Testis (tissue), 2 donors: Measurements from ENCODE around the gene FGF21.

Source experiments
- POLR2A ChIP-seq: fragments of 450-650 bp; IDR thresholded peaks from one replicate; pipeline ENCODE4 v1.6.1; 2017; ENCODE audit warnings: antibody characterized with exemption, mild to moderate bottlenecking, moderate library complexity
- TF ChIP-seq, protein P1 (sequence below), 3 experiments: fragments of 450-650 bp in 2 of 3; fragments of 200-600 bp in 1 of 3; sonication (generic) in 1 of 3; IDR thresholded peaks; one replicate each; pipeline ENCODE4 v1.5.1; 2016 to 2019; ENCODE audit warnings: antibody characterized with exemption in 3 of 3, mild to moderate bottlenecking in 2 of 3, moderate library complexity in 1 of 3

DNA sequence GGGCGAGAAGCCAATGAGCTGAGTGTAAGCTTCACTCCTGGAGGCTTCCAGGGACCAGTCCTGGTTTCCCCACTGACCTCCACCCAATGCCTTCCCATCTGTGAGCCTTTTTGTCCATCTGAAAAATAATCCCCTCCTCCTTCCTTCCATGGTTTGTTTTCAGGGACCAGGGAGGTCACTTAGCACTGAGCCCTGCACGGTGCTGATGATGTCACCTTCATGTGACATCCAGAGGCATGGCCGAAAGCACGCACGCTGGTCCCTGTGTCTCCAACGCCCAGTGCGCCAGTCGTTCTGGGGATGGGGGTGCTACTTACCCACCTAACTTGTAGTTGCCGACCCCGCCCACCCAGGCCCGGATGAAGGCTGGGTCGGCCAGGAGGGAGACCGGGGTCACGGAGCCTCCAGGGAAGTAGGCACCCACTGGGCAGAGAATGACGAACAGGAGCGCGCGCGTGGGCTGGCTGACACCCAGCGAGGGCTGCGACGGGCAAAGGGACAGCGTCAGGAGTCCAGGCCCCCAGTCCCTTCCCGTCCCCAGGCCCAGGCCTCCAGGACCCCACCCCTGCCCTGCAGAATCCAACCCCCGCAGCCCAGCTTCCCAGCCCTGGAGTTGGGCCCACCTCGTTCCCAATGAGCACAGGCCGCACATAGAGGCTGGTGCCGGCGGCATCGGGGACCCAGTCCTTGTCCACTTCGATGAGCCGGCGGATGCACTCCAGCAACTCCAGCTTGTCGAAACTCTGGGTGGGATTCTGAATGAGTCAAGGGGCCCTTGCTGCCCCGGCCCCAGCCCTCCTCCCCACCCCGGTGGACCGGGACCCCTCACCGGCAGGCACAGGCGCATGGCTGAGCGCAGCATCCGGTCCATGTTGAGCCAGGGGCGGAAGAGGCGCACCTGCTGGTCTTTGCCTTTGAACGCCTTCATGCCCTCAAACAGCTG lies 44.3 kb downstream of the FGF21 start:
- TF ChIP-seq, protein P1, sequence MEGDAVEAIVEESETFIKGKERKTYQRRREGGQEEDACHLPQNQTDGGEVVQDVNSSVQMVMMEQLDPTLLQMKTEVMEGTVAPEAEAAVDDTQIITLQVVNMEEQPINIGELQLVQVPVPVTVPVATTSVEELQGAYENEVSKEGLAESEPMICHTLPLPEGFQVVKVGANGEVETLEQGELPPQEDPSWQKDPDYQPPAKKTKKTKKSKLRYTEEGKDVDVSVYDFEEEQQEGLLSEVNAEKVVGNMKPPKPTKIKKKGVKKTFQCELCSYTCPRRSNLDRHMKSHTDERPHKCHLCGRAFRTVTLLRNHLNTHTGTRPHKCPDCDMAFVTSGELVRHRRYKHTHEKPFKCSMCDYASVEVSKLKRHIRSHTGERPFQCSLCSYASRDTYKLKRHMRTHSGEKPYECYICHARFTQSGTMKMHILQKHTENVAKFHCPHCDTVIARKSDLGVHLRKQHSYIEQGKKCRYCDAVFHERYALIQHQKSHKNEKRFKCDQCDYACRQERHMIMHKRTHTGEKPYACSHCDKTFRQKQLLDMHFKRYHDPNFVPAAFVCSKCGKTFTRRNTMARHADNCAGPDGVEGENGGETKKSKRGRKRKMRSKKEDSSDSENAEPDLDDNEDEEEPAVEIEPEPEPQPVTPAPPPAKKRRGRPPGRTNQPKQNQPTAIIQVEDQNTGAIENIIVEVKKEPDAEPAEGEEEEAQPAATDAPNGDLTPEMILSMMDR (IDR thresholded peaks at IDR 0.05) = no peak
- TF ChIP-seq POLR2A = no peak
